H9 (cell line): Measurements from ENCODE around the gene INSYN1. TPM values are rescaled to one million over a fixed set of nuclear protein-coding genes. Genes with fewer than 3 reads are reported as not detected.

ENCODE experiments used
- DNase-seq: peaks from one replicate; pipeline ENCODE4 v3.0.0-alpha.2; 2017
- H2AFZ ChIP-seq: one replicate; pipeline ENCODE4 v1.6.1; 2013; ENCODE audit warnings: mild to moderate bottlenecking, low read length, control low read depth, moderate library complexity
- H2AK5ac ChIP-seq: 2 replicates; pipeline ENCODE4 v1.6.1; 2013; ENCODE audit warnings: low read length, control low read depth, mixed read lengths; ENCODE audit not compliant: insufficient read length
- H2BK120ac ChIP-seq: one replicate; pipeline ENCODE4 v1.6.1; 2013; ENCODE audit warnings: low read depth, mild to moderate bottlenecking, low read length, control low read depth, inconsistent platforms; ENCODE audit not compliant: poor library complexity, severe bottlenecking
- H2BK12ac ChIP-seq: 2 replicates; pipeline ENCODE4 v1.6.1; 2013; ENCODE audit warnings: low read length, control low read depth, mixed read lengths, low read depth; ENCODE audit not compliant: insufficient read length
- H2BK15ac ChIP-seq: 2 replicates; pipeline ENCODE4 v1.6.1; 2013; ENCODE audit warnings: low read depth, low read length, control low read depth
- H2BK20ac ChIP-seq: one replicate; pipeline ENCODE4 v1.6.1; 2013; ENCODE audit warnings: low read depth, mild to moderate bottlenecking, low read length, control low read depth, inconsistent platforms; ENCODE audit not compliant: poor library complexity, severe bottlenecking
- H2BK5ac ChIP-seq: 2 replicates; pipeline ENCODE4 v1.6.1; 2013; ENCODE audit warnings: low read length, control low read depth, mixed read lengths; ENCODE audit not compliant: insufficient read length
- H3K14ac ChIP-seq: 2 replicates; pipeline ENCODE4 v1.6.1; 2013; ENCODE audit warnings: low read length, control low read depth; ENCODE audit not compliant: insufficient read depth
- H3K18ac ChIP-seq: 2 replicates; pipeline ENCODE4 v1.6.1; 2013; ENCODE audit warnings: low read depth, mild to moderate bottlenecking, mixed read lengths, low read length, control low read depth; ENCODE audit not compliant: insufficient read length
- H3K23ac ChIP-seq: 2 replicates; pipeline ENCODE4 v1.6.1; 2013; ENCODE audit warnings: low read length, control low read depth, mixed read lengths, low read depth; ENCODE audit not compliant: insufficient read length
- H3K23me2 ChIP-seq: 2 replicates; pipeline ENCODE4 v1.6.1; 2013; ENCODE audit warnings: low read depth, mild to moderate bottlenecking, mixed read lengths, low read length, control low read depth; ENCODE audit not compliant: insufficient read length, poor library complexity, severe bottlenecking
- H3K27ac ChIP-seq: 2 replicates; pipeline ENCODE4 v1.5.1; 2013; ENCODE audit warnings: low read length, control low read depth, mixed read lengths, low read depth; ENCODE audit not compliant: insufficient read length
- H3K27me3 ChIP-seq: 2 replicates; pipeline ENCODE4 v1.6.1; 2013; ENCODE audit warnings: low read length, control low read depth, inconsistent platforms; ENCODE audit not compliant: insufficient read depth
- H3K4ac ChIP-seq: 2 replicates; pipeline ENCODE4 v1.6.1; 2013; ENCODE audit warnings: low read depth, mild to moderate bottlenecking, control low read depth, inconsistent platforms, low read length, moderate library complexity
- H3K4me1 ChIP-seq: 2 replicates; pipeline ENCODE4 v1.6.1; 2013; ENCODE audit warnings: low read length, control low read depth, inconsistent platforms; ENCODE audit not compliant: insufficient read depth
- H3K4me2 ChIP-seq: 2 replicates; pipeline ENCODE4 v1.6.1; 2013; ENCODE audit warnings: low read length, control low read depth, mixed read lengths; ENCODE audit not compliant: insufficient read length, insufficient read depth
- H3K56ac ChIP-seq: 2 replicates; pipeline ENCODE4 v1.6.1; 2013; ENCODE audit warnings: low read depth, mild to moderate bottlenecking, mixed read lengths, low read length, control low read depth; ENCODE audit not compliant: insufficient read length
- H3K79me1 ChIP-seq: 2 replicates; pipeline ENCODE4 v1.6.1; 2013; ENCODE audit warnings: low read depth, mild to moderate bottlenecking, moderate library complexity, low read length, control low read depth, inconsistent platforms; ENCODE audit not compliant: insufficient read depth, poor library complexity, severe bottlenecking
- H3K79me2 ChIP-seq: 2 replicates; pipeline ENCODE4 v1.6.1; 2013; ENCODE audit warnings: low read length, control low read depth, inconsistent platforms; ENCODE audit not compliant: insufficient read depth
- H3K9ac ChIP-seq: 2 replicates; pipeline ENCODE4 v1.6.1; 2013; ENCODE audit warnings: low read length, control low read depth, mixed read lengths; ENCODE audit not compliant: insufficient read length; ENCODE audit errors: extremely low read depth
- H3K9me3 ChIP-seq: one replicate; pipeline ENCODE4 v1.6.1; 2013; ENCODE audit warnings: low read depth, low read length, inconsistent platforms; ENCODE audit not compliant: control insufficient read depth
- H3T11ph ChIP-seq: one replicate; pipeline ENCODE4 v1.6.1; 2013; ENCODE audit warnings: mild to moderate bottlenecking, low read length, control low read depth, inconsistent platforms
- H4K20me1 ChIP-seq: one replicate; pipeline ENCODE4 v1.6.1; 2013; ENCODE audit not compliant: control insufficient read depth, insufficient read length, insufficient read depth
- H4K5ac ChIP-seq: 2 replicates; pipeline ENCODE4 v1.6.1; 2013; ENCODE audit warnings: low read depth, mild to moderate bottlenecking, mixed read lengths, low read length, control low read depth; ENCODE audit not compliant: insufficient read length
- H4K8ac ChIP-seq: replicated peaks from 2 replicates; pipeline ENCODE4 v1.6.1; 2013; ENCODE audit warnings: low read length, control low read depth, mixed read lengths, low read depth; ENCODE audit not compliant: insufficient read length
- H4K91ac ChIP-seq: 2 replicates; pipeline ENCODE4 v1.6.1; 2013; ENCODE audit warnings: low read depth, mild to moderate bottlenecking, moderate library complexity, mixed read lengths, low read length, control low read depth; ENCODE audit not compliant: insufficient read length
- H3K27ac Mint-ChIP-seq, 3 experiments: 2 replicates in 2 of 3; 3 replicates in 1 of 3; pipeline ENCODE4 v1.8.0; 2020 to 2021; ENCODE audit warnings: mixed read lengths in 3 of 3, mild to moderate bottlenecking in 1 of 3, moderate library complexity in 1 of 3
- H3K27me3 Mint-ChIP-seq: 2 replicates; pipeline ENCODE4 v1.8.0; 2021; ENCODE audit warnings: low read depth, mild to moderate bottlenecking, moderate library complexity, mixed read lengths
- H3K36me3 Mint-ChIP-seq, 3 experiments: 2 replicates in 2 of 3; 3 replicates in 1 of 3; pipeline ENCODE4 v1.8.0; 2020 to 2021; ENCODE audit warnings: low read depth in 3 of 3, mixed read lengths in 3 of 3; ENCODE audit not compliant: insufficient read depth in 1 of 3
- H3K4me1 Mint-ChIP-seq, 2 experiments: 2 replicates each; pipeline ENCODE4 v1.8.0; 2020; ENCODE audit warnings: mixed read lengths in 2 of 2
- H3K4me3 Mint-ChIP-seq, 2 experiments: 2 replicates in 1 of 2; 3 replicates in 1 of 2; pipeline ENCODE4 v1.8.0; 2020 to 2021; ENCODE audit warnings: mild to moderate bottlenecking in 2 of 2, mixed read lengths in 2 of 2, moderate library complexity in 1 of 2
- H3K9me3 Mint-ChIP-seq, 2 experiments: 2 replicates in 1 of 2; 3 replicates in 1 of 2; pipeline ENCODE4 v1.8.0; 2020; ENCODE audit warnings: mild to moderate bottlenecking in 2 of 2, mixed read lengths in 2 of 2, moderate library complexity in 1 of 2
- CTCF ChIP-seq: fragments of 200-600 bp; sonication (generic); conservative IDR thresholded peaks from 3 replicates; pipeline ENCODE4 v1.8.0; 2021; ENCODE audit warnings: antibody characterized with exemption, mild to moderate bottlenecking
- WGBS: extraction: QIAGEN DNeasy Blood & Tissue Kit; methylation state at CpG from one replicate; pipeline ENCODE4 v1.1.7; 2013; ENCODE audit warnings: missing lambda C conversion rate, low lambda C conversion rate, mixed read lengths; ENCODE audit not compliant: insufficient read length; ENCODE audit errors: extremely low coverage; 5-methylcytosine and 5-hydroxymethylcytosine counted together
- total RNA-seq: library from RNA; stranded (reverse); gene quantifications from 2 replicates; pipeline ENCODE4 v1.2.1, GENCODE V29; 2021

Gene INSYN1
- total RNA-seq, 1 experiment from 2014 or later: 1.9 TPM

GRCh38 chr15:73694419-73694818 is 58.7 kb downstream of the INSYN1 start:
- Mint-ChIP-seq H3K27ac (peak overlapping the region in 1 of 3 experiments; percentile 33; a peak in 2 of 7 replicates), H3K36me3 (peaks cover 2 to 10% (median 7%) of the 10 kb centered on the region in 3 experiments; a peak in 6 of 7 replicates), H3K27me3 (no peaks in the 10 kb centered on the region), H3K4me1 (peaks cover 34 to 35% of the 10 kb centered on the region in 2 experiments), H3K4me3 (no peak overlapping the region), H3K9me3 (no peaks in the 10 kb centered on the region)
- H4K20me1 ChIP-seq: no peaks in the 10 kb centered on the region
- H2AK5ac ChIP-seq: no peak overlapping the region
- H3K23ac ChIP-seq: no peak overlapping the region
- H2BK5ac ChIP-seq: no peak overlapping the region
- no peak overlapping the region for H2BK120ac ChIP-seq
- no peak overlapping the region for H3K4me2 ChIP-seq
- H2BK12ac ChIP-seq: no peak overlapping the region
- H2BK20ac ChIP-seq: no peak overlapping the region
- H3K4ac ChIP-seq: no peak overlapping the region
- peaks cover 11% of the 10 kb centered on the region for H3K79me1 ChIP-seq
- H3T11ph ChIP-seq: no peak overlapping the region
- no peaks in the 10 kb centered on the region for H3K23me2 ChIP-seq
- no peak overlapping the region for H3K56ac ChIP-seq
- H4K8ac ChIP-seq: no peak overlapping the region
- no CpG with 5 or more reads among the region's 5 CpGs for WGBS
- H2BK15ac ChIP-seq: no peak overlapping the region
- no peak overlapping the region for H3K27ac ChIP-seq
- no peak for DNase-seq
- no peak overlapping the region for H3K18ac ChIP-seq
- H3K4me1 ChIP-seq: peaks cover 7% of the 10 kb centered on the region; the same call in 1 of the 2 replicates
- no peaks in the 10 kb centered on the region for H3K27me3 ChIP-seq
- no peak overlapping the region for H3K9ac ChIP-seq
- H3K14ac ChIP-seq: no peak overlapping the region
- no peak for TF ChIP-seq CTCF
- H4K91ac ChIP-seq: no peak overlapping the region
- H3K9me3 ChIP-seq: no peaks in the 10 kb centered on the region
- no peak overlapping the region for H2AFZ ChIP-seq
- peaks cover 16% of the 10 kb centered on the region; the same call in 1 of the 2 replicates for H3K79me2 ChIP-seq
- no peak overlapping the region for H4K5ac ChIP-seq
